ENCODE data around the gene PDCD7.

DNA sequence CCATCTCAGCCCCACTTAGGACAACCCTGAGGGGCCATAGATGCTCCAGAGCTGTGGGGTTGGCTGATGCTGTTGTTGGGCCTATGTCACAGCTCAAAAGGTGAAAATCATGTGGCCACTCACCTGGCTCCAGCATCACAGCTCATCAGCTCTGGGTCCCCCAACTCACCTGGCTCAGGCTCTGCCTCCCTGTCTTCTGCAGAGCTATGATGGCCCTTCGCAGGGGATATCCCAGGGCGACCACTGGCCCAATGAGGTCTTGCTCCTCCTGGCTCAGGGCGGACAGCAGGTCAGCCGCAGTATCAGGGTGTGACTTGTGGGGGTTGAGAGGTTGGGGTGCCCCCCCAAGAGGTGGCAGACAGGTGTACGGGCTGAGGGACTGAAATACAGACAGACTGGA is 34.3 kb downstream of the PDCD7 start:
- TF ChIP-seq, protein P1, sequence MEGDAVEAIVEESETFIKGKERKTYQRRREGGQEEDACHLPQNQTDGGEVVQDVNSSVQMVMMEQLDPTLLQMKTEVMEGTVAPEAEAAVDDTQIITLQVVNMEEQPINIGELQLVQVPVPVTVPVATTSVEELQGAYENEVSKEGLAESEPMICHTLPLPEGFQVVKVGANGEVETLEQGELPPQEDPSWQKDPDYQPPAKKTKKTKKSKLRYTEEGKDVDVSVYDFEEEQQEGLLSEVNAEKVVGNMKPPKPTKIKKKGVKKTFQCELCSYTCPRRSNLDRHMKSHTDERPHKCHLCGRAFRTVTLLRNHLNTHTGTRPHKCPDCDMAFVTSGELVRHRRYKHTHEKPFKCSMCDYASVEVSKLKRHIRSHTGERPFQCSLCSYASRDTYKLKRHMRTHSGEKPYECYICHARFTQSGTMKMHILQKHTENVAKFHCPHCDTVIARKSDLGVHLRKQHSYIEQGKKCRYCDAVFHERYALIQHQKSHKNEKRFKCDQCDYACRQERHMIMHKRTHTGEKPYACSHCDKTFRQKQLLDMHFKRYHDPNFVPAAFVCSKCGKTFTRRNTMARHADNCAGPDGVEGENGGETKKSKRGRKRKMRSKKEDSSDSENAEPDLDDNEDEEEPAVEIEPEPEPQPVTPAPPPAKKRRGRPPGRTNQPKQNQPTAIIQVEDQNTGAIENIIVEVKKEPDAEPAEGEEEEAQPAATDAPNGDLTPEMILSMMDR (IDR thresholded peaks at IDR 0.05), result no peak
- no peak for TF ChIP-seq POLR2A (IDR thresholded peaks at IDR 0.05)

Measured in Peyer's patch (tissue), 4 donors.